GM12878 (cell line): ENCODE measurements around the gene TTLL11. TPM values are rescaled to one million over a fixed set of nuclear protein-coding genes. Genes with fewer than 3 reads are reported as not detected.

Experiments
- ATAC-seq: fragments of 200-7000 bp; cut with Tn5 transposase; 3 replicates; pipeline ENCODE4 v1.9.1; 2020; ENCODE audit warnings: mild to moderate bottlenecking, moderate library complexity
- BruUV-seq: library from RNA; stranded (reverse); fragments of 400-500 nt; replicated peaks from 2 replicates; lab custom pipeline; 2021; lab: Mats Ljungman, UMichigan
- CTCF ChIA-PET: fragments of 300-600 bp; sonication (Branson Sonifier 250); formaldehyde crosslinking; extraction: SDS; loops from one replicate; lab custom pipeline; 2021; ENCODE audit warnings: inconsistent platforms; lab: Yijun Ruan, JAX
- POLR2A ChIA-PET: fragments of 350-600 bp; formaldehyde crosslinking; extraction: SDS; loops from one replicate; lab custom pipeline; 2021; ENCODE audit warnings: inconsistent platforms; lab: Charles Lee
- RAD21 ChIA-PET: fragments of 300-600 bp; sonication (Branson Sonifier 250); formaldehyde crosslinking; loops from one replicate; lab custom pipeline; 2023; ENCODE audit warnings: antibody characterized with exemption; ENCODE audit not compliant: unreplicated experiment; lab: Charles Lee
- SMC1A ChIA-PET: fragments of 300-600 bp; sonication (Branson Sonifier 250); formaldehyde crosslinking; loops from one replicate; lab custom pipeline; 2023; ENCODE audit not compliant: unreplicated experiment, uncharacterized antibody; lab: Charles Lee
- DNase-seq: peaks from one replicate; pipeline ENCODE4 v3.0.0-alpha.2; 2011; ENCODE audit warnings: low read depth, low spot score
- FAIRE-seq: peaks from 3 replicates; lab custom pipeline; 2011; peaks lifted over from hg19 to GRCh38; lab: Jason Lieb, UNC
- H2AFZ ChIP-seq: 2 replicates; pipeline ENCODE4 v1.6.0; 2011; ENCODE audit warnings: low read depth, low read length, control low read depth; ENCODE audit not compliant: control insufficient read depth
- H3K27ac ChIP-seq: 2 replicates; pipeline ENCODE4 v1.5.1; 2011; ENCODE audit warnings: control low read depth; ENCODE audit not compliant: control insufficient read depth, insufficient read depth
- H3K27me3 ChIP-seq, 2 experiments: replicated peaks in 1 of 2; 2 replicates each; pipeline versions ENCODE4 v1.6.0 to v1.6.1; 2011; ENCODE audit warnings: low read length in 1 of 2; ENCODE audit not compliant: control insufficient read depth in 2 of 2, insufficient read depth in 2 of 2
- H3K36me3 ChIP-seq, 2 experiments: 2 replicates each; pipeline ENCODE4 v1.5.1; 2011; ENCODE audit warnings: low read length in 1 of 2; ENCODE audit not compliant: control insufficient read depth in 2 of 2, insufficient read depth in 2 of 2
- H3K4me1 ChIP-seq: 2 replicates; pipeline ENCODE4 v1.6.1; 2011; ENCODE audit warnings: mild to moderate bottlenecking, low read length, moderate library complexity, mixed read lengths; ENCODE audit not compliant: control insufficient read depth, insufficient read depth
- H3K4me2 ChIP-seq: 2 replicates; pipeline ENCODE4 v1.6.0; 2011; ENCODE audit warnings: control low read depth; ENCODE audit not compliant: control insufficient read depth, insufficient read depth
- H3K4me3 ChIP-seq: fragments of 200-600 bp; sonication (generic); 2 replicates; pipeline ENCODE4 v1.5.1; 2016
- H3K79me2 ChIP-seq: 2 replicates; pipeline ENCODE4 v1.6.0; 2011; ENCODE audit warnings: low read length; ENCODE audit not compliant: control insufficient read depth, insufficient read depth
- H3K9ac ChIP-seq: 2 replicates; pipeline ENCODE4 v1.8.0; 2011; ENCODE audit warnings: low read length, control low read depth, mixed read lengths; ENCODE audit not compliant: control insufficient read depth, insufficient read depth
- H3K9me3 ChIP-seq: replicated peaks from 3 replicates; pipeline ENCODE4 v1.5.1; 2011; ENCODE audit warnings: mild to moderate bottlenecking, low read length; ENCODE audit not compliant: control insufficient read depth, insufficient read depth
- H4K20me1 ChIP-seq: 2 replicates; pipeline ENCODE4 v1.6.0; 2011; ENCODE audit not compliant: control insufficient read depth, insufficient read depth
- CBFB ChIP-seq: IDR thresholded peaks from 2 replicates; pipeline ENCODE4 v1.6.1; 2016; ENCODE audit warnings: antibody characterized with exemption, low read depth
- EED ChIP-seq: sonication (generic); IDR thresholded peaks from 2 replicates; pipeline ENCODE4 v1.6.1; 2016; ENCODE audit warnings: antibody characterized with exemption, low read depth
- EGR1 ChIP-seq, 2 experiments: IDR thresholded peaks; 1 replicate in 1 of 2; 2 replicates in 1 of 2; pipeline ENCODE4 v1.6.1; 2011 to 2012; ENCODE audit warnings: low read depth in 2 of 2, low read length in 2 of 2, borderline replicate concordance in 1 of 2, mild to moderate bottlenecking in 1 of 2, moderate library complexity in 1 of 2
- HDGF ChIP-seq: fragments of 450-650 bp; IDR thresholded peaks from 2 replicates; pipeline ENCODE4 v1.6.1; 2016; ENCODE audit warnings: antibody characterized with exemption
- SMC3 ChIP-seq: IDR thresholded peaks from 2 replicates; pipeline ENCODE4 v1.6.1; 2011; ENCODE audit warnings: low read length, improper control_type of control experiment, borderline replicate concordance
- TARDBP ChIP-seq: IDR thresholded peaks from 2 replicates; pipeline ENCODE4 v1.6.1; 2016; ENCODE audit warnings: borderline replicate concordance
- ZNF592 ChIP-seq: fragments of 450-650 bp; IDR thresholded peaks from 2 replicates; pipeline ENCODE4 v1.6.1; 2017; ENCODE audit warnings: mild to moderate bottlenecking, moderate library complexity
- WGBS: methylation state at CpG from one replicate; pipeline ENCODE4 v1.1.6; 2016; ENCODE audit warnings: low lambda C conversion rate; ENCODE audit not compliant: insufficient replicate concordance, insufficient coverage; ENCODE audit errors: missing lambda C conversion rate; 5-methylcytosine and 5-hydroxymethylcytosine counted together
- in situ Hi-C: fragments of 300-500 bp; cut with MboI; formaldehyde crosslinking; loops from 9 replicates; pipeline ENCODE4 v1.14.3; 2018; ENCODE audit warnings: mixed read lengths
- intact Hi-C: fragments of 100-400 bp; cut with micrococcal nuclease; formaldehyde crosslinking; loops from one replicate; pipeline ENCODE4 v1.14.2; 2022; ENCODE audit not compliant: unreplicated experiment
- polyA plus RNA-seq, 11 experiments: library from polyadenylated mRNA; depleted of rRNA in 4 of 11; unstranded in 6 of 11; stranded (reverse) in 5 of 11; fragments of >200 nt; fragmentation: Nextera tagmentation in 4 of 11; fragmentation: Illumina TruSeq in 1 of 11; extraction: Ambion mirVana in 4 of 11; extraction: Trizol in 1 of 11; gene quantifications; 1 replicate in 1 of 11; 2 replicates in 10 of 11; pipeline versions ENCODE4 v1.2.1 to v1.2.3, GENCODE V29; 2011 to 2016; ENCODE audit warnings: inconsistent platforms in 2 of 11, missing spikeins in 2 of 11, low read depth in 1 of 11
- total RNA-seq, 4 experiments: library from RNA; depleted of rRNA in 3 of 4; stranded (reverse); fragments of >200 nt in 3 of 4; fragmentation: Illumina TruSeq in 1 of 4; extraction: Trizol in 1 of 4; gene quantifications; 2 replicates each; pipeline versions ENCODE4 v1.2.1 to v1.2.3, GENCODE V29; 2013 to 2021
- TF ChIP-seq, protein P1 (sequence below): fragments of 450-650 bp; IDR thresholded peaks from 2 replicates; pipeline ENCODE4 v1.6.1; 2017; ENCODE audit warnings: mild to moderate bottlenecking, low read depth, inconsistent platforms; ENCODE audit not compliant: poor library complexity, severe bottlenecking

The TTLL11 gene
- total and polyA plus RNA-seq, 10 of the 15 experiments (the other 5 are each of a cell fraction or from before 2014, with no cell fraction given): 1.2 to 3.7 (median 2.9) TPM

- no peaks in the 10 kb centered on the region for H3K9me3 ChIP-seq
- H3K4me3 ChIP-seq: no peak overlapping the region
- BruUV-seq: no TSS peak
- no peak overlapping the region for H3K4me2 ChIP-seq
- H3K36me3 ChIP-seq: no peaks in the 10 kb centered on the region
- H3K27ac ChIP-seq: no peak overlapping the region
- intact Hi-C loops: no loop called here
- no peaks in the 10 kb centered on the region for H4K20me1 ChIP-seq
- no peak for FAIRE-seq
- 49% methylated on average over 10 of the region's 10 CpGs for WGBS
- no peak for DNase-seq
- in situ Hi-C loops: no loop called here
- CTCF ChIA-PET: interaction anchor here (0.6 kb wide), 1 partner anchor 265 kb away, joined by 3 read pairs; no protein-coding TSS in a partner anchor
- no peak for TF ChIP-seq EED
- no peak for TF ChIP-seq SMC3
- TF ChIP-seq HDGF: no peak
- TF ChIP-seq, protein P1, sequence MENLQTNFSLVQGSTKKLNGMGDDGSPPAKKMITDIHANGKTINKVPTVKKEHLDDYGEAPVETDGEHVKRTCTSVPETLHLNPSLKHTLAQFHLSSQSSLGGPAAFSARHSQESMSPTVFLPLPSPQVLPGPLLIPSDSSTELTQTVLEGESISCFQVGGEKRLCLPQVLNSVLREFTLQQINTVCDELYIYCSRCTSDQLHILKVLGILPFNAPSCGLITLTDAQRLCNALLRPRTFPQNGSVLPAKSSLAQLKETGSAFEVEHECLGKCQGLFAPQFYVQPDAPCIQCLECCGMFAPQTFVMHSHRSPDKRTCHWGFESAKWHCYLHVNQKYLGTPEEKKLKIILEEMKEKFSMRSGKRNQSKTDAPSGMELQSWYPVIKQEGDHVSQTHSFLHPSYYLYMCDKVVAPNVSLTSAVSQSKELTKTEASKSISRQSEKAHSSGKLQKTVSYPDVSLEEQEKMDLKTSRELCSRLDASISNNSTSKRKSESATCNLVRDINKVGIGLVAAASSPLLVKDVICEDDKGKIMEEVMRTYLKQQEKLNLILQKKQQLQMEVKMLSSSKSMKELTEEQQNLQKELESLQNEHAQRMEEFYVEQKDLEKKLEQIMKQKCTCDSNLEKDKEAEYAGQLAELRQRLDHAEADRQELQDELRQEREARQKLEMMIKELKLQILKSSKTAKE: no peak
- no peak for TF ChIP-seq ZNF592
- no peak for TF ChIP-seq TARDBP
- TF ChIP-seq CBFB: no peak
- TF ChIP-seq EGR1 (IDR thresholded peaks at IDR 0.05; ENCODE audit: borderline replicate concordance in 1 of 2, low read depth in 2 of 2, low read length in 2 of 2): no peak
- SMC1A ChIA-PET: no interaction called here
- peaks cover 0 to 1% of the 10 kb centered on the region in 2 experiments; a peak in 1 of 4 replicates for H3K27me3 ChIP-seq
- H3K9ac ChIP-seq: no peak overlapping the region
- H3K79me2 ChIP-seq: no peaks in the 10 kb centered on the region
- ATAC-seq: no peak
- no peaks in the 10 kb centered on the region for H3K4me1 ChIP-seq
- no peak overlapping the region for H2AFZ ChIP-seq
- POLR2A ChIA-PET: no interaction called here
- RAD21 ChIA-PET: no interaction called here
Observed at GRCh38 chr9:121811751-121812150, 281.4 kb downstream of the TTLL11 start.
